Mesothelial cell of epicardium (in vitro differentiated cells): ENCODE measurements around the gene YTHDF1. TPM values are rescaled to one million over a fixed set of nuclear protein-coding genes. Genes with fewer than 3 reads are reported as not detected.

Experiments used
- DNase-seq, 2 experiments: peaks; one replicate each; pipeline ENCODE4 v3.0.0; 2021; ENCODE audit warnings: low spot score in 2 of 2; ENCODE audit not compliant: unreplicated experiment in 2 of 2
- H3K27ac Mint-ChIP-seq: 2 replicates; pipeline ENCODE4 v1.8.0; 2021; ENCODE audit warnings: mixed read lengths
- H3K27me3 Mint-ChIP-seq: 2 replicates; pipeline ENCODE4 v1.8.0; 2021; ENCODE audit warnings: low read depth, mixed read lengths
- H3K36me3 Mint-ChIP-seq: 2 replicates; pipeline ENCODE4 v1.8.0; 2021; ENCODE audit warnings: mixed read lengths
- H3K4me1 Mint-ChIP-seq: 2 replicates; pipeline ENCODE4 v1.8.0; 2021; ENCODE audit warnings: mixed read lengths
- H3K4me3 Mint-ChIP-seq: 2 replicates; pipeline ENCODE4 v1.8.0; 2021; ENCODE audit warnings: mild to moderate bottlenecking, moderate library complexity, mixed read lengths
- H3K9me3 Mint-ChIP-seq: 2 replicates; pipeline ENCODE4 v1.8.0; 2021; ENCODE audit warnings: mixed read lengths
- CTCF ChIP-seq: fragments of 200-600 bp; sonication (generic); IDR thresholded peaks from one replicate; pipeline ENCODE4 v1.5.0; 2021; ENCODE audit warnings: antibody characterized with exemption; ENCODE audit not compliant: unreplicated experiment
- total RNA-seq: library from RNA; stranded (reverse); gene quantifications from 3 replicates; pipeline ENCODE4 v1.2.1, GENCODE V29; 2021

YTHDF1 gene
- total RNA-seq, 1 donor from 2014 or later: 49.3 TPM

GRCh38 chr20:63240004-63240403 lies 24.1 kb upstream of the YTHDF1 start:
- no peaks in the 10 kb centered on the region for H3K36me3 Mint-ChIP-seq
- H3K4me1 Mint-ChIP-seq: peaks cover 4% of the 10 kb centered on the region
- no peak overlapping the region for H3K4me3 Mint-ChIP-seq
- no peak for DNase-seq
- no peaks in the 10 kb centered on the region for H3K27me3 Mint-ChIP-seq
- no peak overlapping the region for H3K27ac Mint-ChIP-seq
- no peaks in the 10 kb centered on the region for H3K9me3 Mint-ChIP-seq
- no peak for TF ChIP-seq CTCF

GRCh38 chr20:63239431-63239830 lies 23.5 kb upstream of the YTHDF1 start:
- Mint-ChIP-seq H3K4me3 (no peak overlapping the region), H3K9me3 (no peaks in the 10 kb centered on the region), H3K4me1 (peaks cover 8% of the 10 kb centered on the region), H3K27ac (no peak overlapping the region), H3K27me3 (no peaks in the 10 kb centered on the region), H3K36me3 (no peaks in the 10 kb centered on the region)
- no peak for TF ChIP-seq CTCF
- no peak for DNase-seq

DNA sequence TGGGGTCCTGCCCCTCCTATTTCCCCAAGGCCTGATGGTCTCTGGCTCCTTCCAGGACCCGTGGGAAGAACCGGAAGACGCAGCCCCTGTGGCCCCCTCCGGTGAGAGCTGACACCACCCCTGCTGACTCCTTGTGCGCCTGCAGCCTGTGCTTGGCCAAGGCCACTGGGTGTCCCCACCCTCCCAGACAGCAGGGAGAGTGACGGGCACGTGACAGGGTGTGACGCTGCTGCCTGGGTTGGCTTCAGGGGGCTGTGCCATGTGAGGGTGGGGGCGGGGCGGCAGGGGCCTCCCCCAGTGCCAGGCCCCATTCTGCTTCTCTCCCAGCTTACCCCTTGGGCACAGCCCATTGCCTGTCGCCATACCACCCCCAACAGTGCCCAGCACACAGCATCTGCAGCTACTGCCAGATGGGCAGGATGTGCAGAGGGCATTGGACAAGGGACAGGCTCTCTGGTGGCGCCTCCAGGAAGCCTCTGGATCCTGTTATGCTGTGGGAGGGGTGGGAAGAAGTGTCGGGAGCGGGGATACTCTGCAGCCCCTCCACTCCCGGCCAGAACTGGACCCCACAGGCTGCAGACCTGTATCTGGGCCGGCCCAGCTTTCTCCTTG lies 22.7 kb upstream of the YTHDF1 start:
- Mint-ChIP-seq H3K36me3 (no peaks in the 10 kb centered on the region), H3K27ac (no peak overlapping the region), H3K27me3 (no peaks in the 10 kb centered on the region), H3K4me3 (no peak overlapping the region), H3K9me3 (no peaks in the 10 kb centered on the region), H3K4me1 (peaks cover 8% of the 10 kb centered on the region)
- no peak for DNase-seq
- no peak for TF ChIP-seq CTCF

DNA sequence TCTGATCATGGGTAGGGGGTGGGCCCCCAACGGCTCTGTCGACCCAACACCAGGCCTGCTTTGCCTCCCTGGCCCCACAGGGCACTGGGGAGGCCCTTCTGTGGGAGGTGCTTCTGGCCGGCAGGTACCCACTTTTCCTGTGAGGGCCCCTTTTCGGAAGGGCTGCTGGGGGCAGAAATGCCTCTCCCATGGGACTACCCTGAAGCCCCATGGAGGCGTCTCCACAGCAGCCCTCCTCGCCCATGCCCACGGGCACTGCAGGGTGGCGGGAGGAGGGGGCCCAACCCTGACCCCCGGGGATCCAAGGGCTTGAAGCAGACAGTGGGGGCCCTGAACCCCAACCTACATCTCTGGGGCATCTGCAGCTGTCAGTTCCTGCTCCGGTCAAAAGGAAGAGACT lies 22.1 kb upstream of the YTHDF1 start:
- no peak for TF ChIP-seq CTCF
- Mint-ChIP-seq H3K27me3 (no peaks in the 10 kb centered on the region), H3K27ac (no peak overlapping the region), H3K36me3 (no peaks in the 10 kb centered on the region), H3K4me1 (peaks cover 8% of the 10 kb centered on the region), H3K4me3 (no peak overlapping the region), H3K9me3 (no peaks in the 10 kb centered on the region)
- no peak for DNase-seq

- Mint-ChIP-seq H3K36me3 (no peaks in the 10 kb centered on the region), H3K9me3 (no peaks in the 10 kb centered on the region), H3K27ac (no peak overlapping the region), H3K4me1 (peaks cover 17% of the 10 kb centered on the region), H3K27me3 (peaks cover 7% of the 10 kb centered on the region), H3K4me3 (no peak overlapping the region)
- no peak for TF ChIP-seq CTCF
- DNase-seq: no peak
These were observed 20.3 kb upstream of the YTHDF1 start for GRCh38 chr20:63236116-63236837.
